B cell (primary cell): Measurements from ENCODE around the gene FAM229B.

Experiments
- CTCF ChIP-seq: fragments of 200-600 bp; IDR thresholded peaks from one replicate; pipeline ENCODE4 v1.8.0; 2022; ENCODE audit warnings: antibody characterized with exemption, mild to moderate bottlenecking
- EZH2 ChIP-seq: IDR thresholded peaks from 2 replicates; pipeline ENCODE4 v1.6.1; 2012; ENCODE audit warnings: borderline replicate concordance, low read depth, mild to moderate bottlenecking, moderate library complexity, low read length; ENCODE audit not compliant: insufficient read depth, poor library complexity, severe bottlenecking

- no peak for TF ChIP-seq CTCF
- no peak for TF ChIP-seq EZH2
Observed at GRCh38 chr6:112106562-112106961, 19.2 kb downstream of the FAM229B start.
